GM18858 (cell line): ENCODE measurements around the gene WDR90.

Experiments used
- ATAC-seq: cut with Tn5 transposase; IDR thresholded peaks from one replicate; pipeline ENCODE4 v1.9.1; 2021; ENCODE audit not compliant: unreplicated experiment

The WDR90 gene

DNA sequence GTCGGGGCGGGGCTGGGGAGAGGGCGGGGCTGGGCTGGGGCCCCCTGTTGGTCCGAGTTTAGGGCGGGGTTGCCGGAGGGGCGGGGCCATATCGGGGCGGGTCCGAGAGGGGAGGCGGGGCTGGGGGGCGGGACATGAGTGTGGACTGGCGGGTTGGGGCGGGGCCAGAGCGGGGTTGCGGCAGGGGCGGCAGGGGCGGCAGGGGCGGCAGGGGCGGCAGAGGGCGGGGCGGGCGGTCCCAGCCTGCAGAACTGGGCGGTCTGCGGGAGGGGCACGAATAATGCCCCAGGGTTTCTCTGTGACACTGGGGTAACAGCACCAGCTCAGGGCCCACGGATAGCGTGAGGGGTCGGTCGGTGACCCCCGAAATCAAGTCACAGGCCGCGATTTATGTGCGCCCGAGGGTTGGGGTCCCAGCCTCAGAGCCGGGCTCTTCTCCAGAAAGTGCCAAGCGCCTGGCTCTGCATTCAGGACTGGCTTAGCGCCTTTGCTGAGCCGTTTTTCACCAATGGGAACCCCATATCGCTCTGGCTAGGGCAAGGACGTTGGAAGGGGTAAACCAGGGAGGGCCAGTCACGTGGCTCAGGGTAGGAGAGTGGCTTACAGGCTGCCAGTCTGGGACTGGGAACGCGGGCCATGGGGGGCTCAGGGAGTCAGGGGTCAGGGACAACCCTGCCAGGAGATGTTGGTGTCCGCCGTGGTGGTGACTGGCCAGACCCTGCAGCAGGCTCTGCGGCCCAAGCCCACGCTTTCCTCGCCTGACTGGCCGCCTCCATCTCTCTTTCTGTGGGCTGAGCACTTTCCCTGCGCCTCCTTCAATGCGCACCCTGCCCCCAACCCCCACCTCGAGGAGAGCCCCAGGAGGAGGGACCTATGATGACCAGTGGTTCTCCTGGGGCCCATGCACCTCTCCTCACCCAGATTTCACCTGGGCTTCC is 11.8 kb upstream of the WDR90 start:
- ATAC-seq: no peak

GRCh38 chr16:638034-638543 is 11.1 kb upstream of the WDR90 start:
- no peak for ATAC-seq

DNA sequence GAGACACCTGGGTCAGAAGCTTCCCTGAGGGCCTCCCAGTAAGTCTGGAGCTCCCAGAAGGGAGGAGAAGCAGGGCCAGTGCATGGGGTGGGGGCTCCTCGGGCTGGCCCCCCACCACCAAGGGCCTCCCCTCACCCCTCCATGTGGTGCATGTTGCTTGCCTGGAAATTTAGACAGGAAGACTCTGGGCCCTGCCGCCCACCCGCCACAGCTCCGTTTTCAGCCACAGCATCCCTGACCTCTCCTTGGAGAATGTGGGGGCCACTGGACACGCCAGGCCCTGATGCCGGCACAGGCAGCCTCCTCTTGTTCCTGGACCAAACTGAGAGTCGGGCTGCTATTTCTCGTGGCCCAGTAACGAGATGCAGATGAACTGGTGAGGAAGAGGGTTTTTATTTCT is 10.3 kb upstream of the WDR90 start:
- ATAC-seq: no peak

- ATAC-seq: no peak
These were observed 8.6 kb upstream of the WDR90 start for GRCh38 chr16:640614-641013.

DNA sequence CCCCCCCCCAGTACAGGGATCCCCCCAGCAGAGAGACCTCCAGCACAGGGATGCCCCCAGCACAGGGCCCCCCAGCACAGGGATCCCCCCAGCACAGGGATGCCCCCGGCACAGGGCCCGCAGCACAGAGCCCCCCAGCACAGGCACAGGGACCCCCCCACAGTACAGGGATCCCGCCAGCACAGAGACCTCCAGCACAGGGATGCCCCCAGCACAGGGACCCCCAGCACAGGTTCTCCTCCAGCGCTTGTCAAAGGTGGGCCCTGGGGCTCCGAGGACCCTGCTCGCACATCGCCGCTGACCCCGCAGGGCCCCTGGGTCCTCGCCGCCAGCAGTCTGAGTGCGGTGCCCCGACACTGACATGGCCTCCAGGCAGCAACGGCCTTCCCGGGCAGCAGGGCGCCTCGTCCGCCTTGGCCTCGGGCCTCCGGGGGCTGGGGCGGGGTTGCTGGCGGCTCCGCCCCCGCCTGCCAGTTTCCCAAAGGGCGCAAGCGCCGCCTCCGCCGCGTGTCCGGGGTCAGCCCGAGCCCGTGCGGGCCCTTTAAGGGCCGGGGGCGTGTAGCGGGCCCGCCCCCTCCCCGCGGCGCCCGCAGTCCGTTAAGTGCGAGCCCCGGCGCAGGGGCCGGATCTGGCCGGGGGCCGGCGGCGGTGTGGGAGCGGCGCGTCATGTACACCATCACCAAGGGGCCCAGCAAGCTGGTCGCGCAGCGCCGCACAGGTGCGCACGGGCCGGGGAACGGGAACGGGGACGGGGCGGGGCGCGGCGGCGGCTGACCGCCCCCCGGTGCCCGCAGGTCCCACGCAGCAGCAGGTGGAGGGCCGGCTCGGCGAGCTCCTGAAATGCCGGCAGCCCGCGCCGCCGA is 7.6 kb upstream of the WDR90 start, which contains the start of gene MCRIP2:
MCRIP2 (plus strand) TSS at position 503 of the 863 bp plus-strand sequence; CDS start at position 667, 164 bp downstream.
- no peak for ATAC-seq

- ATAC-seq: no peak
These were observed 6.7 kb upstream of the WDR90 start for GRCh38 chr16:642189-643049.

DNA sequence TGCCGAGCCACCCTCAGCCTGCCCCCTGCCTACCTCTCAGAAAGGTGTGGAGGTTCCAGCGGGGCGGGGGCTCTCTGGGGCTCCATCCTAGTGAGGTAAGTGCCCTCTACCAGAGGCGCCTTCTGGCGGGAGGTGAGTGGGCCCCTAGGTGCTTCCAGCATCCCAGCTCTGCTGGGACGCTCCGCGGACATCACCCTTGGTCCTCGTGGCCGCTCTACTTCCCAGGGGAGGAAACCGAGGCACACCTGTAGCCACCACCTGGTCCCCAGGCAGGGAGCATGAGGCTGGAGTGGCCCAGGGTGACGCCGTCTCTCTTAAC is 6.2 kb upstream of the WDR90 start:
- ATAC-seq: no peak

DNA sequence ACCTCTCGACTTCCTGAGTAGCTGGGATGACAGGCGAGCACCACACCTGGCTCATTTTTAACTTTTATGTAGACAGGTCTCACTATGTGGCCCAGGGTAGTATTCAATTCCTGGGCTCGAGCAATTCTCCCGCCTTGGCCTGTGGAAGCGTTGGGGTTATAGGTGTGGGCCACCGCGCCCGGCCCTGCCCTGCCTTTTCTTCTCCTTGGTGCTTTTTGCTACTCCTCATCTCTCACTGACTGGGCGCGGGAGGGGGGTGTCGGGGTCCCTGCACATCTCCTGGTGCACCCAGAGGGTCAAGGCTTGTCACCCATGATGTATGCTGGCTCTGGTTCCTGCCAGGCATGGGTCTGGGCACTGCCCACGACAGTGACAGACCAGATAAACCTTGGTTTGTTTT is 4.6 kb upstream of the WDR90 start:
- ATAC-seq: no peak

DNA sequence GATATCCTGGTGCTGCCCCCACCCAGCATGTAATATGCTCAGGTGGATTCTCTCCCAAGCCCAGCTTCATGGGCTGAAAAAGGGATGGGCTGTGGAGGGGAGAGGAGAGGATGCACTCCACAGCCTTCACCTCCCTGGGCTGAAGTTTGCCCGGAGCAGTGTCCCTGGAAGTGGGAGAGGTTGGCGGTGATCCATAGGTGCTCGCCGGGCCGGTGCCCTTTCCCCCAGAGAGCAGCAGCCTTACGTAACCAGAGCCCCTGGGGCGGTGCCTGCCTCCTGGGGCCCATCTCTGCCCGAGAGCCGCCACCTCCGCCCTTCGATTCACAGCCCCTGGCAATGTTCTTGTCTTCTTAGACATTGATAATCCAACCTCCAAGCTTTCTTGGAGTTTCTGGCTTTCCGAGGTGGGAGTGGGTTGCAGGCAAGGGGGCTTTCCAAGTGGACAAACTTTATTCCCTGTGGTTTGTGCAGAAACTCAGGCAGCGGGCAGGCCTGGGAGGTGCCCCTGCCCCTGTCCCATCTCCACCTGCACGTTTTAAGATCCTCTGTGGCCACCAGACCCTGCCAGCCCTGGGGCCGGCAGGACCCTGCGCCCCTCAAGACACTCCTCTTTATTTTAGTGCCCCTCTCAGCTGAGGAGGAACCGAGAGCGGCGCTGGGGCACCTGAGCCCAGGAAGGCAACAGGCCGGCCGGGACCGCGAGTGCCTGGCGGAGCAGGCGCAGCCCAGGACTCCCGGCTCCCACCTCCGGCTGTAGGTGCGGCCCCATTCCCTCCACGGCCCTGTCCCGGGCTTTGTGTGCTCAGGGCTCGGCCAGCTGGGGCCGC is 3.1 kb upstream of the WDR90 start:
- no peak for ATAC-seq

GRCh38 chr16:646679-647172 is 2.4 kb upstream of the WDR90 start:
- ATAC-seq: no peak

- no peak for ATAC-seq
These were observed 1.8 kb upstream of the WDR90 start for GRCh38 chr16:647173-647902.

- no peak for ATAC-seq
These were observed 939 bp upstream of the WDR90 start for GRCh38 chr16:648071-648780.

DNA sequence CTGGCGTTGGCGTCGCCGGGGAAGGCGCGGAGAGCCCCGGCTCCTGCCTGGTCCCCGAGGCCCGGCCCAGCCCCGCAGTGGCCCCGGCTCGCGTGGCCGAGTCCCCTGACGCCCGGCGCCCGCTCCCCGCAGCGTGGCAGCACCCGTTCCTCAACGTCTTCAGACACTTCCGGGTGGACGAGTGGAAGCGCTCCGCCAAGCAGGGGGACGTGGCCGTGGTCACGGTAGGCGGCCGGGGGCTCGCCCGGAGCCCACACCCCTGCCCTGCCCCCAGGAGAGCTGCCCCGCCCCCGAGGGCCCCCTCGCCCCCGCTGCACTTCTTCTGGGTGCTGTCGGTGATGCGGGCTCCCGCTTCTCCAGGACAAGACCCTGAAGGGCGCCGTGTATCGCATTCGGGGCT is 466 bp downstream of the WDR90 start:
- ATAC-seq: no peak

- ATAC-seq: no peak
These were observed 2.7 kb downstream of the WDR90 start for GRCh38 chr16:651844-652243.

GRCh38 chr16:652454-653305 is 3.5 kb downstream of the WDR90 start:
- no peak for ATAC-seq

DNA sequence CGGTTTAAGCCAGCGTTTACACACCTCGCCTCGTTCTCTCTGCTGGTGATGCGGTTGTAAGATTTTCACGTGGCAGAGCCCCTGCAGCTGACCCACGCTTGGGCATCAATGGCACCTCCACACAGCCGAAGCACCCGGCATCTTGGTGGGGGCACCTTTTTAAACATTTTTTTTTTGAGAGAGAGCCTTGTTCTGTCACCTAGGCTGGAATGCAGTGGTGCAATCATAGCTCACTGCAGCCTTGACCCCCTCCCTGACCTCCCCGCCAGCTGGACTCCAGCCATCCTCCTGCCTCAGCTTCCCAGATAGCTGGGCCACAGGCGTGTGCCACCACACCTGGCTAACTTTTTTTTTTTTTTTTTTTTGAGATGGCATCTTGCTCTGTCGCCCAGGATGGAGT is 4.9 kb downstream of the WDR90 start:
- no peak for ATAC-seq

- ATAC-seq: no peak
These were observed 8.3 kb downstream of the WDR90 start for GRCh38 chr16:657487-657886.
